ENCODE results near the gene PLXDC2.
A peak's percentile ranks its signal among the peaks of the same experiment; 100 is the strongest.

- TF ChIP-seq, protein P1, sequence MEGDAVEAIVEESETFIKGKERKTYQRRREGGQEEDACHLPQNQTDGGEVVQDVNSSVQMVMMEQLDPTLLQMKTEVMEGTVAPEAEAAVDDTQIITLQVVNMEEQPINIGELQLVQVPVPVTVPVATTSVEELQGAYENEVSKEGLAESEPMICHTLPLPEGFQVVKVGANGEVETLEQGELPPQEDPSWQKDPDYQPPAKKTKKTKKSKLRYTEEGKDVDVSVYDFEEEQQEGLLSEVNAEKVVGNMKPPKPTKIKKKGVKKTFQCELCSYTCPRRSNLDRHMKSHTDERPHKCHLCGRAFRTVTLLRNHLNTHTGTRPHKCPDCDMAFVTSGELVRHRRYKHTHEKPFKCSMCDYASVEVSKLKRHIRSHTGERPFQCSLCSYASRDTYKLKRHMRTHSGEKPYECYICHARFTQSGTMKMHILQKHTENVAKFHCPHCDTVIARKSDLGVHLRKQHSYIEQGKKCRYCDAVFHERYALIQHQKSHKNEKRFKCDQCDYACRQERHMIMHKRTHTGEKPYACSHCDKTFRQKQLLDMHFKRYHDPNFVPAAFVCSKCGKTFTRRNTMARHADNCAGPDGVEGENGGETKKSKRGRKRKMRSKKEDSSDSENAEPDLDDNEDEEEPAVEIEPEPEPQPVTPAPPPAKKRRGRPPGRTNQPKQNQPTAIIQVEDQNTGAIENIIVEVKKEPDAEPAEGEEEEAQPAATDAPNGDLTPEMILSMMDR (IDR thresholded peaks at IDR 0.05): no peak
- TF ChIP-seq EP300 (IDR thresholded peaks at IDR 0.05) (peak in 1 of 4 donors; percentile 34), POLR2A (IDR thresholded peaks at IDR 0.05) (no peak)
These were observed 12.2 kb downstream of the PLXDC2 start for GRCh38 chr10:19828278-19829049.
